ENCODE results near the gene CR1L. TPM values are rescaled to one million over a fixed set of nuclear protein-coding genes. Genes with fewer than 3 reads are reported as not detected.

The CR1L gene
- total RNA-seq, 1 experiment from 2014 or later = not detected

DNA sequence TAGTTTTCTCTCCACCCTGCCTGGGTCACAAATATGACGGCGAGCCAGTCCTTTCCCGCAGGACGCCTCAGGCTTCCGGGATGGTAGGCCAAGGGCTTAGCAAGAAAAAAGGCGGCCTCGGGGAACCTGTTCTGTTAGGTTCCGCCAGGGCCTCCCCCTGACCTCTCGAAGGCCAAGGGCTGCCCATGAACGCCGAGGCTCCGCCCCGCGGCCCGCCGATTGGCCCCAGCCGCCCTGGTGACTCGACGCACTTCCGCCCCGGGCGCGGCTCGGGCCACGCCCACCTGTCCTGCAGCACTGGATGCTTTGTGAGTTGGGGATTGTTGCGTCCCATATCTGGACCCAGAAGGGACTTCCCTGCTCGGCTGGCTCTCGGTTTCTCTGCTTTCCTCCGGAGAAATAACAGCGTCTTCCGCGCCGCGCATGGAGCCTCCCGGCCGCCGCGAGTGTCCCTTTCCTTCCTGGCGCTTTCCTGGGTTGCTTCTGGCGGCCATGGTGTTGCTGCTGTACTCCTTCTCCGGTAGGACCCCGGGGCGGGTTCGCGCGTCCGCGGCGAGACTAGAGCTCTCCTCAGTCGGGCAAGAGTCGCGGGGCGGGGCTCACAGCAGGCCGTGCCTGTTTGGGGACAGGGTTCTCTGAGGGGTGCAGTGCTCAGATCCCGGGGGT lies 107.0 kb downstream of the CR1L start, which contains the start of gene CD46:
CD46 (plus strand) TSS at position 265 of the 666 bp plus-strand sequence; CDS start at position 424, 159 bp downstream.
- TF ChIP-seq, protein P1, sequence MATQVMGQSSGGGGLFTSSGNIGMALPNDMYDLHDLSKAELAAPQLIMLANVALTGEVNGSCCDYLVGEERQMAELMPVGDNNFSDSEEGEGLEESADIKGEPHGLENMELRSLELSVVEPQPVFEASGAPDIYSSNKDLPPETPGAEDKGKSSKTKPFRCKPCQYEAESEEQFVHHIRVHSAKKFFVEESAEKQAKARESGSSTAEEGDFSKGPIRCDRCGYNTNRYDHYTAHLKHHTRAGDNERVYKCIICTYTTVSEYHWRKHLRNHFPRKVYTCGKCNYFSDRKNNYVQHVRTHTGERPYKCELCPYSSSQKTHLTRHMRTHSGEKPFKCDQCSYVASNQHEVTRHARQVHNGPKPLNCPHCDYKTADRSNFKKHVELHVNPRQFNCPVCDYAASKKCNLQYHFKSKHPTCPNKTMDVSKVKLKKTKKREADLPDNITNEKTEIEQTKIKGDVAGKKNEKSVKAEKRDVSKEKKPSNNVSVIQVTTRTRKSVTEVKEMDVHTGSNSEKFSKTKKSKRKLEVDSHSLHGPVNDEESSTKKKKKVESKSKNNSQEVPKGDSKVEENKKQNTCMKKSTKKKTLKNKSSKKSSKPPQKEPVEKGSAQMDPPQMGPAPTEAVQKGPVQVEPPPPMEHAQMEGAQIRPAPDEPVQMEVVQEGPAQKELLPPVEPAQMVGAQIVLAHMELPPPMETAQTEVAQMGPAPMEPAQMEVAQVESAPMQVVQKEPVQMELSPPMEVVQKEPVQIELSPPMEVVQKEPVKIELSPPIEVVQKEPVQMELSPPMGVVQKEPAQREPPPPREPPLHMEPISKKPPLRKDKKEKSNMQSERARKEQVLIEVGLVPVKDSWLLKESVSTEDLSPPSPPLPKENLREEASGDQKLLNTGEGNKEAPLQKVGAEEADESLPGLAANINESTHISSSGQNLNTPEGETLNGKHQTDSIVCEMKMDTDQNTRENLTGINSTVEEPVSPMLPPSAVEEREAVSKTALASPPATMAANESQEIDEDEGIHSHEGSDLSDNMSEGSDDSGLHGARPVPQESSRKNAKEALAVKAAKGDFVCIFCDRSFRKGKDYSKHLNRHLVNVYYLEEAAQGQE (IDR thresholded peaks at IDR 0.05; ENCODE audit: insufficient read depth in 1 of 2, low read depth in 2 of 2, low read length in 1 of 2) = no peak
- TF ChIP-seq TCF7L2 (IDR thresholded peaks at IDR 0.05; ENCODE audit: low read depth, low read length) = peak; percentile 50; the same call in 1 of the 2 replicates
- TF ChIP-seq, protein P2, sequence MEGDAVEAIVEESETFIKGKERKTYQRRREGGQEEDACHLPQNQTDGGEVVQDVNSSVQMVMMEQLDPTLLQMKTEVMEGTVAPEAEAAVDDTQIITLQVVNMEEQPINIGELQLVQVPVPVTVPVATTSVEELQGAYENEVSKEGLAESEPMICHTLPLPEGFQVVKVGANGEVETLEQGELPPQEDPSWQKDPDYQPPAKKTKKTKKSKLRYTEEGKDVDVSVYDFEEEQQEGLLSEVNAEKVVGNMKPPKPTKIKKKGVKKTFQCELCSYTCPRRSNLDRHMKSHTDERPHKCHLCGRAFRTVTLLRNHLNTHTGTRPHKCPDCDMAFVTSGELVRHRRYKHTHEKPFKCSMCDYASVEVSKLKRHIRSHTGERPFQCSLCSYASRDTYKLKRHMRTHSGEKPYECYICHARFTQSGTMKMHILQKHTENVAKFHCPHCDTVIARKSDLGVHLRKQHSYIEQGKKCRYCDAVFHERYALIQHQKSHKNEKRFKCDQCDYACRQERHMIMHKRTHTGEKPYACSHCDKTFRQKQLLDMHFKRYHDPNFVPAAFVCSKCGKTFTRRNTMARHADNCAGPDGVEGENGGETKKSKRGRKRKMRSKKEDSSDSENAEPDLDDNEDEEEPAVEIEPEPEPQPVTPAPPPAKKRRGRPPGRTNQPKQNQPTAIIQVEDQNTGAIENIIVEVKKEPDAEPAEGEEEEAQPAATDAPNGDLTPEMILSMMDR (IDR thresholded peaks at IDR 0.05) = no peak
- TF ChIP-seq POLR2AphosphoS5 (IDR thresholded peaks at IDR 0.05; ENCODE audit: low read depth, low read length) = peak; percentile 80
- peak; percentile 50; the same call in 1 of the 2 replicates for TF ChIP-seq SIN3A (IDR thresholded peaks at IDR 0.05; ENCODE audit: borderline replicate concordance, insufficient read depth, low read depth, low read length)
- peak; percentile 100 for ATAC-seq
- POLR2A ChIA-PET = interaction anchor here (0.5 kb wide), 1 partner anchor 38 kb away, joined by 6 read pairs; no protein-coding TSS in a partner anchor
- CTCF ChIA-PET = no interaction called here
- H3K4me1 ChIP-seq (ENCODE audit: control insufficient read depth, insufficient read depth, low read length) = peaks cover 20% of the 10 kb centered on the region
- intact Hi-C loops (cut with micrococcal nuclease; ENCODE audit: unreplicated experiment) = no loop called here
- peaks cover 3% of the 10 kb centered on the region; the same call in 1 of the 2 replicates for H3K36me3 ChIP-seq (ENCODE audit: control insufficient read depth, insufficient read depth, low read length)
- no TSS peak for BruUV-seq (replicated peaks)
- peak; percentile 52 for DNase-seq (ENCODE audit: low read depth, low spot score)
- H3K4me3 ChIP-seq (ENCODE audit: low read depth in 2 of 2, low read length in 2 of 2) = peak within 1 kb of the TSS; percentile 90 to 98
- no peaks in the 10 kb centered on the region for H3K9me3 ChIP-seq (ENCODE audit: control insufficient read depth, insufficient read depth, low read depth, low read length)
- no peaks in the 10 kb centered on the region for H3K27me3 ChIP-seq (ENCODE audit: control insufficient read depth, insufficient read depth, low read length)
- peak within 1 kb of the TSS; percentile 97 for H3K27ac ChIP-seq (ENCODE audit: low read length)
- in situ Hi-C loops (cut with HindIII; ENCODE audit: low pct_unique_long_range_greater_than_20kb, low sequenced_read_pairs) = no loop called here

DNA sequence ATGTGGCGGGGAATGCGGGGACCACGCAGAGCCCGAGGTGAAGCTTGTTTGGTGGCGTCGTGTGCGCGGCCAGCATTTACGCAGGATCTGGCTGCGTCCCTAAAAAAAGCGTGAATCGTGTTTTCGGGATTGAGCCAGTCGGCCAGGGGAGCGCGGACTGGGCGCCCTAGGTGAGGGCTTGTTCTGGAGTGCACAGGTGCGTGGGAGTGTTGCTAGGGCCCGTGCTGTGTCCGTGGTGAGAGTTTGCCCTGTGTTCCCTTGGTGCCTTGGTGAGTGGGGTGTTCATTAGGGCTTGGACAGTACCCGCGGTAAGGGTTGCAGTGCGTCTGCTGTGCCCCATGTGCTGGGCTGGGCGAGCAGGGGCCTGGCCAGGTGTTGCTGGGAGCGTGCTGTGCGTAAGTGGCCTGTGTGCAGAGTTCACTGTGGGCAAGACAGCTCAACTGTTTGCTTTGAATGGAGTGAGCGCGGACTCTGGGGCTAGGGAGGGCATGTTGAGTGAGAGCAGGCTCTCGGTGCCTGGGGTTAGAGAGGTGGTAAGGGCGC lies 107.6 kb downstream of the CR1L start:
- POLR2A ChIA-PET = interaction anchor here (0.5 kb wide), 1 partner anchor 37 kb away, joined by 6 read pairs; no protein-coding TSS in a partner anchor
- Histone ChIP-seq H3K4me1 (ENCODE audit: control insufficient read depth, insufficient read depth, low read length) (peaks cover 20% of the 10 kb centered on the region), H3K27me3 (ENCODE audit: control insufficient read depth, insufficient read depth, low read length) (no peaks in the 10 kb centered on the region), H3K4me3 (ENCODE audit: low read depth in 2 of 2, low read length in 2 of 2) (peak overlapping the region; percentile 90 to 98), H3K9me3 (ENCODE audit: control insufficient read depth, insufficient read depth, low read depth, low read length) (no peaks in the 10 kb centered on the region), H3K36me3 (ENCODE audit: control insufficient read depth, insufficient read depth, low read length) (peaks cover 3% of the 10 kb centered on the region; the same call in 1 of the 2 replicates), H3K27ac (ENCODE audit: low read length) (peak overlapping the region; percentile 97)
- no TSS peak for BruUV-seq (replicated peaks)
- no peak for DNase-seq (ENCODE audit: low read depth, low spot score)
- peak; percentile 57 for ATAC-seq
- intact Hi-C loops (cut with micrococcal nuclease; ENCODE audit: unreplicated experiment) (no loop called here), in situ Hi-C loops (cut with HindIII; ENCODE audit: low pct_unique_long_range_greater_than_20kb, low sequenced_read_pairs) (no loop called here)
- CTCF ChIA-PET = interaction anchor here (0.7 kb wide), 1 partner anchor 33 kb away, joined by 4 read pairs; no protein-coding TSS in a partner anchor
- TF ChIP-seq, protein P2 (IDR thresholded peaks at IDR 0.05) = no peak
- no peak for TF ChIP-seq POLR2AphosphoS5 (IDR thresholded peaks at IDR 0.05; ENCODE audit: low read depth, low read length)
- TF ChIP-seq SIN3A (IDR thresholded peaks at IDR 0.05; ENCODE audit: borderline replicate concordance, insufficient read depth, low read depth, low read length) = no peak
- no peak for TF ChIP-seq TCF7L2 (IDR thresholded peaks at IDR 0.05; ENCODE audit: low read depth, low read length)
- TF ChIP-seq, protein P1 (IDR thresholded peaks at IDR 0.05; ENCODE audit: insufficient read depth in 1 of 2, low read depth in 2 of 2, low read length in 1 of 2) = no peak
